Measurements from ENCODE around the gene KLHL13. TPM values are rescaled to one million over a fixed set of nuclear protein-coding genes. Genes with fewer than 3 reads are reported as not detected.

KLHL13 gene
- total RNA-seq, 3 donors from 2014 or later, result 1.6 to 21.3 (median 20.2) TPM

- Histone ChIP-seq H3K27ac (no peak overlapping the region), H3K4me1 (no peaks in the 10 kb centered on the region), H3K9me3 (no peaks in the 10 kb centered on the region), H3K36me3 (no peaks in the 10 kb centered on the region), H3K27me3 (no peaks in the 10 kb centered on the region), H3K4me3 (no peak overlapping the region)
- intact Hi-C loops (cut with DNase I; ENCODE audit: low total_unique reads), result no loop called here
- no peak for DNase-seq (ENCODE audit: low spot score in 2 of 2)
- TF ChIP-seq POLR2A (IDR thresholded peaks at IDR 0.05) (no peak), POLR2AphosphoS5 (IDR thresholded peaks at IDR 0.05) (no peak)
These were observed 261.8 kb downstream of the KLHL13 start for GRCh38 chrX:117854806-117855205.

GRCh38 chrX:117851025-117851424 is 265.6 kb downstream of the KLHL13 start:
- Histone ChIP-seq H3K27ac (no peak overlapping the region), H3K9me3 (no peaks in the 10 kb centered on the region), H3K4me1 (no peaks in the 10 kb centered on the region), H3K36me3 (no peaks in the 10 kb centered on the region), H3K27me3 (no peaks in the 10 kb centered on the region), H3K4me3 (no peak overlapping the region)
- no peak for TF ChIP-seq POLR2A (IDR thresholded peaks at IDR 0.05)
- no peak for TF ChIP-seq CTCF (IDR thresholded peaks at IDR 0.05)
- no peak for TF ChIP-seq POLR2AphosphoS5 (IDR thresholded peaks at IDR 0.05)
- intact Hi-C loops (cut with DNase I; ENCODE audit: low total_unique reads), result no loop called here
- no peak for DNase-seq (ENCODE audit: low spot score in 2 of 2)

Other genes starting within 250 kb of the KLHL13 start
- 10 to 100 TPM; 16.8 to 23.7 (median 19.3) TPM for gene WDR44, start 229.3 kb upstream of the KLHL13 start, total RNA-seq

Data from breast epithelium (tissue), 4 donors.